SU-DHL-6 (cell line): Measurements from ENCODE around the gene TMX3.

Experiments
- CTCF ChIP-seq: fragments of 200-600 bp; sonication (generic); IDR thresholded peaks from one replicate; pipeline ENCODE4 v1.5.1; 2017; ENCODE audit warnings: antibody characterized with exemption, mild to moderate bottlenecking, low read length, moderate library complexity; ENCODE audit not compliant: insufficient read depth, poor library complexity, severe bottlenecking
- EZH2phosphoT487 ChIP-seq: fragments of 200-600 bp; sonication (generic), shearing (Covaris generic); conservative IDR thresholded peaks from 2 replicates; pipeline ENCODE4 v1.6.1; 2018; ENCODE audit warnings: mild to moderate bottlenecking, antibody characterized with exemption, low read length, moderate library complexity, mixed read lengths

- no peak for TF ChIP-seq CTCF
- TF ChIP-seq EZH2phosphoT487, result no peak
Measured at GRCh38 chr18:68723539-68723938, 8.6 kb upstream of the TMX3 start.
